ENCODE results near the gene ELOVL4. TPM values are rescaled to one million over a fixed set of nuclear protein-coding genes. Genes with fewer than 3 reads are reported as not detected.

ELOVL4 gene
- polyA plus RNA-seq, 1 donor from 2014 or later: 47.9 TPM

- no peaks in the 10 kb centered on the region for H3K9me3 ChIP-seq (ENCODE audit: low read length)
- H3K79me2 ChIP-seq (replicated peaks; ENCODE audit: insufficient read depth, low read length): no peaks in the 10 kb centered on the region
- H3K36me3 ChIP-seq (ENCODE audit: insufficient read depth, low read length): no peaks in the 10 kb centered on the region
- H4K20me1 ChIP-seq (ENCODE audit: insufficient read depth): no peaks in the 10 kb centered on the region
- no peaks in the 10 kb centered on the region for H3K9me2 ChIP-seq (ENCODE audit: insufficient read depth, low read length)
- no peak overlapping the region for H3K9ac ChIP-seq (ENCODE audit: low read length)
- H3F3A ChIP-seq (ENCODE audit: insufficient read depth, low read length, poor library complexity, severe bottlenecking): no peaks in the 10 kb centered on the region
- TF ChIP-seq TAF1 (IDR thresholded peaks at IDR 0.05; ENCODE audit: low read depth) (no peak), CTCF (IDR thresholded peaks at IDR 0.05; ENCODE audit: poor library complexity, severe bottlenecking) (no peak), EZH2 (IDR thresholded peaks at IDR 0.05; ENCODE audit: borderline replicate concordance, insufficient read depth, low read length, poor library complexity, severe bottlenecking) (no peak), RAD21 (conservative IDR thresholded peaks at IDR 0.05) (no peak), SMC3 (conservative IDR thresholded peaks at IDR 0.05; ENCODE audit: poor library complexity) (no peak), REST (IDR thresholded peaks at IDR 0.05; ENCODE audit: borderline replicate concordance) (peak; percentile 65), MXI1 (conservative IDR thresholded peaks at IDR 0.05; ENCODE audit: poor library complexity, severe bottlenecking) (no peak), POLR2AphosphoS5 (IDR thresholded peaks at IDR 0.05) (peak; percentile 96)
- H3K4me3 ChIP-seq (ENCODE audit: low read length): no peak overlapping the region
- no peak overlapping the region for H2AFZ ChIP-seq (ENCODE audit: low read depth, low read length)
- H3K27me3 ChIP-seq (ENCODE audit: insufficient read depth, low read depth, low read length): no peaks in the 10 kb centered on the region
- H3K27ac ChIP-seq (ENCODE audit: low read length): no peak overlapping the region
- no peak overlapping the region for H3K4me2 ChIP-seq (ENCODE audit: low read length)
Measured at GRCh38 chr6:79872986-79873385, 74.4 kb downstream of the ELOVL4 start.

GRCh38 chr6:79872303-79872702 is 75.0 kb downstream of the ELOVL4 start:
- H3K79me2 ChIP-seq (replicated peaks; ENCODE audit: insufficient read depth, low read length): no peaks in the 10 kb centered on the region

More at GRCh38 chr6:79872303-79872702, 75.0 kb downstream of the ELOVL4 start:
- no peaks in the 10 kb centered on the region for H3F3A ChIP-seq (ENCODE audit: insufficient read depth, low read length, poor library complexity, severe bottlenecking)
- H3K9me2 ChIP-seq (ENCODE audit: insufficient read depth, low read length): no peaks in the 10 kb centered on the region
- H3K27ac ChIP-seq (ENCODE audit: low read length): no peak overlapping the region
- H2AFZ ChIP-seq (ENCODE audit: low read depth, low read length): no peak overlapping the region
- no peak overlapping the region for H3K4me2 ChIP-seq (ENCODE audit: low read length)
- H3K4me3 ChIP-seq (ENCODE audit: low read length): no peak overlapping the region
- H3K9me3 ChIP-seq (ENCODE audit: low read length): no peaks in the 10 kb centered on the region
- H3K9ac ChIP-seq (ENCODE audit: low read length): no peak overlapping the region
- no peaks in the 10 kb centered on the region for H3K27me3 ChIP-seq (ENCODE audit: insufficient read depth, low read depth, low read length)
- TF ChIP-seq CTCF (IDR thresholded peaks at IDR 0.05; ENCODE audit: poor library complexity, severe bottlenecking): no peak
- TF ChIP-seq SMC3 (conservative IDR thresholded peaks at IDR 0.05; ENCODE audit: poor library complexity): no peak
- no peak for TF ChIP-seq REST (IDR thresholded peaks at IDR 0.05; ENCODE audit: borderline replicate concordance)
- no peak for TF ChIP-seq POLR2AphosphoS5 (IDR thresholded peaks at IDR 0.05)
- no peak for TF ChIP-seq TAF1 (IDR thresholded peaks at IDR 0.05; ENCODE audit: low read depth)
- TF ChIP-seq EZH2 (IDR thresholded peaks at IDR 0.05; ENCODE audit: borderline replicate concordance, insufficient read depth, low read length, poor library complexity, severe bottlenecking): no peak
- no peak for TF ChIP-seq MXI1 (conservative IDR thresholded peaks at IDR 0.05; ENCODE audit: poor library complexity, severe bottlenecking)
- TF ChIP-seq RAD21 (conservative IDR thresholded peaks at IDR 0.05): no peak
- no peak for TF ChIP-seq EP300 (conservative IDR thresholded peaks at IDR 0.05; ENCODE audit: poor library complexity, severe bottlenecking)
- H4K20me1 ChIP-seq (ENCODE audit: insufficient read depth): no peaks in the 10 kb centered on the region
- H3K36me3 ChIP-seq (ENCODE audit: insufficient read depth, low read length): no peaks in the 10 kb centered on the region
